ENCODE data around the gene RUFY3.

Gene RUFY3

GRCh38 chr4:70739496-70740337 is 18.0 kb downstream of the RUFY3 start:
- H3K36me3 ChIP-seq (ENCODE audit: control insufficient read depth, insufficient read depth, low read length), result no peaks in the 10 kb centered on the region
- no peaks in the 10 kb centered on the region for H3K27me3 ChIP-seq (ENCODE audit: control insufficient read depth, insufficient read depth, low read length)
- peaks cover 15% of the 10 kb centered on the region for H3K4me1 ChIP-seq (ENCODE audit: control insufficient read depth, insufficient read depth, low read length)
- no peaks in the 10 kb centered on the region for H3K9me3 ChIP-seq (ENCODE audit: control insufficient read depth, insufficient read depth, low read depth, low read length)
- H3K9ac ChIP-seq (ENCODE audit: low read length), result no peak overlapping the region
- no peak overlapping the region for H3K27ac ChIP-seq (ENCODE audit: low read depth, low read length)
- H3K4me3 ChIP-seq (ENCODE audit: low read depth, low read length), result no peak overlapping the region

GRCh38 chr4:70741867-70742658 is 20.3 kb downstream of the RUFY3 start:
- H3K9me3 ChIP-seq (ENCODE audit: control insufficient read depth, insufficient read depth, low read depth, low read length), result no peaks in the 10 kb centered on the region
- H3K4me1 ChIP-seq (ENCODE audit: control insufficient read depth, insufficient read depth, low read length), result peaks cover 15% of the 10 kb centered on the region
- no peaks in the 10 kb centered on the region for H3K36me3 ChIP-seq (ENCODE audit: control insufficient read depth, insufficient read depth, low read length)
- H3K4me3 ChIP-seq (ENCODE audit: low read depth, low read length), result no peak overlapping the region
- H3K27ac ChIP-seq (ENCODE audit: low read depth, low read length), result no peak overlapping the region
- H3K27me3 ChIP-seq (ENCODE audit: control insufficient read depth, insufficient read depth, low read length), result no peaks in the 10 kb centered on the region
- H3K9ac ChIP-seq (ENCODE audit: low read length), result no peak overlapping the region

GRCh38 chr4:70743731-70744130 is 22.0 kb downstream of the RUFY3 start:
- H3K9me3 ChIP-seq (ENCODE audit: control insufficient read depth, insufficient read depth, low read depth, low read length), result no peaks in the 10 kb centered on the region
- no peaks in the 10 kb centered on the region for H3K27me3 ChIP-seq (ENCODE audit: control insufficient read depth, insufficient read depth, low read length)
- H3K36me3 ChIP-seq (ENCODE audit: control insufficient read depth, insufficient read depth, low read length), result no peaks in the 10 kb centered on the region
- peaks cover 15% of the 10 kb centered on the region for H3K4me1 ChIP-seq (ENCODE audit: control insufficient read depth, insufficient read depth, low read length)
- H3K27ac ChIP-seq (ENCODE audit: low read depth, low read length), result no peak overlapping the region
- no peak overlapping the region for H3K9ac ChIP-seq (ENCODE audit: low read length)
- H3K4me3 ChIP-seq (ENCODE audit: low read depth, low read length), result no peak overlapping the region

- Histone ChIP-seq H3K9me3 (ENCODE audit: control insufficient read depth, insufficient read depth, low read depth, low read length) (no peaks in the 10 kb centered on the region), H3K27me3 (ENCODE audit: control insufficient read depth, insufficient read depth, low read length) (no peaks in the 10 kb centered on the region), H3K36me3 (ENCODE audit: control insufficient read depth, insufficient read depth, low read length) (no peaks in the 10 kb centered on the region), H3K27ac (ENCODE audit: low read depth, low read length) (no peak overlapping the region), H3K9ac (ENCODE audit: low read length) (no peak overlapping the region), H3K4me1 (ENCODE audit: control insufficient read depth, insufficient read depth, low read length) (peaks cover 5% of the 10 kb centered on the region; the same call in 1 of the 2 replicates), H3K4me3 (ENCODE audit: low read depth, low read length) (no peak overlapping the region)
Measured at GRCh38 chr4:70746179-70746839, 24.5 kb downstream of the RUFY3 start.

GRCh38 chr4:70747874-70748273 is 26.1 kb downstream of the RUFY3 start:
- Histone ChIP-seq H3K27me3 (ENCODE audit: control insufficient read depth, insufficient read depth, low read length) (no peaks in the 10 kb centered on the region), H3K4me1 (ENCODE audit: control insufficient read depth, insufficient read depth, low read length) (no peaks in the 10 kb centered on the region), H3K4me3 (ENCODE audit: low read depth, low read length) (no peak overlapping the region), H3K27ac (ENCODE audit: low read depth, low read length) (no peak overlapping the region), H3K9ac (ENCODE audit: low read length) (no peak overlapping the region), H3K36me3 (ENCODE audit: control insufficient read depth, insufficient read depth, low read length) (no peaks in the 10 kb centered on the region), H3K9me3 (ENCODE audit: control insufficient read depth, insufficient read depth, low read depth, low read length) (no peaks in the 10 kb centered on the region)

GRCh38 chr4:70749313-70749712 is 27.5 kb downstream of the RUFY3 start:
- no peaks in the 10 kb centered on the region for H3K4me1 ChIP-seq (ENCODE audit: control insufficient read depth, insufficient read depth, low read length)
- H3K9ac ChIP-seq (ENCODE audit: low read length), result no peak overlapping the region
- H3K9me3 ChIP-seq (ENCODE audit: control insufficient read depth, insufficient read depth, low read depth, low read length), result no peaks in the 10 kb centered on the region
- H3K27ac ChIP-seq (ENCODE audit: low read depth, low read length), result no peak overlapping the region
- no peaks in the 10 kb centered on the region for H3K27me3 ChIP-seq (ENCODE audit: control insufficient read depth, insufficient read depth, low read length)
- no peaks in the 10 kb centered on the region for H3K36me3 ChIP-seq (ENCODE audit: control insufficient read depth, insufficient read depth, low read length)
- H3K4me3 ChIP-seq (ENCODE audit: low read depth, low read length), result no peak overlapping the region

- Histone ChIP-seq H3K4me3 (ENCODE audit: low read depth, low read length) (no peak overlapping the region), H3K27ac (ENCODE audit: low read depth, low read length) (no peak overlapping the region), H3K36me3 (ENCODE audit: control insufficient read depth, insufficient read depth, low read length) (no peaks in the 10 kb centered on the region), H3K9me3 (ENCODE audit: control insufficient read depth, insufficient read depth, low read depth, low read length) (no peaks in the 10 kb centered on the region), H3K4me1 (ENCODE audit: control insufficient read depth, insufficient read depth, low read length) (no peaks in the 10 kb centered on the region), H3K9ac (ENCODE audit: low read length) (no peak overlapping the region), H3K27me3 (ENCODE audit: control insufficient read depth, insufficient read depth, low read length) (no peaks in the 10 kb centered on the region)
Measured at GRCh38 chr4:70752236-70752635, 30.5 kb downstream of the RUFY3 start.

GRCh38 chr4:70753630-70754029 is 31.9 kb downstream of the RUFY3 start:
- Histone ChIP-seq H3K4me3 (ENCODE audit: low read depth, low read length) (no peak overlapping the region), H3K4me1 (ENCODE audit: control insufficient read depth, insufficient read depth, low read length) (no peaks in the 10 kb centered on the region), H3K9me3 (ENCODE audit: control insufficient read depth, insufficient read depth, low read depth, low read length) (no peaks in the 10 kb centered on the region), H3K9ac (ENCODE audit: low read length) (no peak overlapping the region), H3K27ac (ENCODE audit: low read depth, low read length) (no peak overlapping the region), H3K36me3 (ENCODE audit: control insufficient read depth, insufficient read depth, low read length) (no peaks in the 10 kb centered on the region), H3K27me3 (ENCODE audit: control insufficient read depth, insufficient read depth, low read length) (no peaks in the 10 kb centered on the region)

- Histone ChIP-seq H3K27me3 (ENCODE audit: control insufficient read depth, insufficient read depth, low read length) (no peaks in the 10 kb centered on the region), H3K9me3 (ENCODE audit: control insufficient read depth, insufficient read depth, low read depth, low read length) (no peaks in the 10 kb centered on the region), H3K36me3 (ENCODE audit: control insufficient read depth, insufficient read depth, low read length) (no peaks in the 10 kb centered on the region), H3K4me3 (ENCODE audit: low read depth, low read length) (no peak overlapping the region), H3K27ac (ENCODE audit: low read depth, low read length) (no peak overlapping the region), H3K4me1 (ENCODE audit: control insufficient read depth, insufficient read depth, low read length) (no peaks in the 10 kb centered on the region), H3K9ac (ENCODE audit: low read length) (no peak overlapping the region)
Measured at GRCh38 chr4:70754470-70754869, 32.7 kb downstream of the RUFY3 start.

- Histone ChIP-seq H3K9me3 (ENCODE audit: control insufficient read depth, insufficient read depth, low read depth, low read length) (no peaks in the 10 kb centered on the region), H3K9ac (ENCODE audit: low read length) (no peak overlapping the region), H3K36me3 (ENCODE audit: control insufficient read depth, insufficient read depth, low read length) (no peaks in the 10 kb centered on the region), H3K27ac (ENCODE audit: low read depth, low read length) (no peak overlapping the region), H3K4me3 (ENCODE audit: low read depth, low read length) (no peak overlapping the region), H3K4me1 (ENCODE audit: control insufficient read depth, insufficient read depth, low read length) (no peaks in the 10 kb centered on the region), H3K27me3 (ENCODE audit: control insufficient read depth, insufficient read depth, low read length) (no peaks in the 10 kb centered on the region)
Measured at GRCh38 chr4:70754990-70755688, 33.4 kb downstream of the RUFY3 start.

Measured in HUES6 (cell line).